HepG2 (cell line): ENCODE data around the gene STK10. TPM values are rescaled to one million over a fixed set of nuclear protein-coding genes. Genes with fewer than 3 reads are reported as not detected.

Source experiments
- HMG20A ChIP-seq: IDR thresholded peaks from 2 replicates; pipeline ENCODE4 v1.6.1; 2016; ENCODE audit warnings: borderline replicate concordance
- MAZ ChIP-seq, 2 experiments: sonication (generic) in 1 of 2; formaldehyde crosslinking in 1 of 2; IDR thresholded peaks; 2 replicates each; pipeline versions ENCODE4 v1.5.0 to v1.6.1; 2012 to 2020; ENCODE audit warnings: low read depth in 2 of 2, mild to moderate bottlenecking in 2 of 2, borderline replicate concordance in 1 of 2, improper control_type of control experiment in 1 of 2, low read length in 1 of 2, missing genetic modification reagents in 1 of 2, moderate library complexity in 1 of 2
- PLRG1 ChIP-seq: fragments of 450-650 bp; conservative IDR thresholded peaks from 2 replicates; pipeline ENCODE4 v1.6.1; 2016
- polyA plus RNA-seq, 8 experiments: library from polyadenylated mRNA; depleted of rRNA in 3 of 8; stranded (reverse) in 7 of 8; unstranded in 1 of 8; fragments of >200 nt; fragmentation: Illumina TruSeq in 4 of 8; extraction: Trizol in 4 of 8; gene quantifications; 2 replicates each; pipeline versions ENCODE4 v1.2.1 to v1.2.3, GENCODE V29; 2011 to 2016; ENCODE audit warnings: low read depth in 4 of 8, missing spikeins in 1 of 8, mixed read lengths in 1 of 8; ENCODE audit not compliant: insufficient read depth in 1 of 8
- total RNA-seq, 5 experiments: library from RNA; depleted of rRNA; stranded (reverse); fragments of >200 nt; fragmentation: Illumina TruSeq; extraction: Trizol; gene quantifications; 2 replicates each; pipeline ENCODE4 v1.2.3, GENCODE V29; 2016; ENCODE audit warnings: low read depth in 1 of 5
- TF ChIP-seq, protein P1 (sequence below): sonication (generic); formaldehyde crosslinking; IDR thresholded peaks from 2 replicates; pipeline ENCODE4 v1.4.0; 2020; ENCODE audit warnings: missing genetic modification reagents, low read depth, mild to moderate bottlenecking, borderline replicate concordance
- TF ChIP-seq, protein P2 (sequence below): sonication (generic); formaldehyde crosslinking; IDR thresholded peaks from 2 replicates; pipeline ENCODE4 v1.5.1; 2020; ENCODE audit warnings: mild to moderate bottlenecking, missing genetic modification reagents, borderline replicate concordance
- TF ChIP-seq, protein P3 (sequence below): sonication (generic); formaldehyde crosslinking; IDR thresholded peaks from 2 replicates; pipeline ENCODE4 v1.9.0; 2022; ENCODE audit warnings: missing genetic modification reagents, mild to moderate bottlenecking, borderline replicate concordance

The STK10 gene
- total and polyA plus RNA-seq, 2 of the 13 experiments (the other 11 are each of a cell fraction or from before 2014, with no cell fraction given), result 7.0 to 7.2 TPM

DNA sequence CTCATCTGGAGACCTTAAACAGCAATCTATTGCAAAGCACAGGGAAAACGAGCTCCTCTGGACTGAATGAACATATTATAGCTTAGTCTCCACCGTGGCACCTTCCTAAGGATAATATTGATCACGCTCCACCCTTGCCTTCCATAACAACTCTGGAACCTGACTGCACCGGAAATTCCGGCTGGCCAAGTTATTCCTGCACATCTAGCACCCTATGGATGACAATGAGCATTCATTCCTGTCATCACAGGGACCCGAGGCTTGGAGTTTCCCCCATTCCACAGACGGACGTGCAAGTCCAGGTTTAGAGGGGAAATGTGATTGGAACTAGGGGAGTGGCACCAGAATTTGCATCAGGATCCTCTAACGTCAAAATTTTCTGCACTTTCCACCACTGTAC lies 27.5 kb downstream of the STK10 start (continued):
- no peak for TF ChIP-seq MAZ (IDR thresholded peaks at IDR 0.05; ENCODE audit: borderline replicate concordance, low read depth, low read length)
- no peak for TF ChIP-seq MAZ (CRISPR knock-in tag; IDR thresholded peaks at IDR 0.05; ENCODE audit: low read depth)
- no peak for TF ChIP-seq HMG20A
- TF ChIP-seq, protein P1, sequence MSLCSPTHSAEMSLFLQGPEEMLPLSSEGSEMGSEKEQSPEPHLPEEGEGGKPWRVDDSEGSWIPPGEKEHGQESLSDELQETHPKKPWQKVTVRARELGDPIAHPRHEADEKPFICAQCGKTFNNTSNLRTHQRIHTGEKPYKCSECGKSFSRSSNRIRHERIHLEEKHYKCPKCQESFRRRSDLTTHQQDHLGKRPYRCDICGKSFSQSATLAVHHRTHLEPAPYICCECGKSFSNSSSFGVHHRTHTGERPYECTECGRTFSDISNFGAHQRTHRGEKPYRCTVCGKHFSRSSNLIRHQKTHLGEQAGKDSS (CRISPR knock-in tag), result no peak
- TF ChIP-seq, protein P2, sequence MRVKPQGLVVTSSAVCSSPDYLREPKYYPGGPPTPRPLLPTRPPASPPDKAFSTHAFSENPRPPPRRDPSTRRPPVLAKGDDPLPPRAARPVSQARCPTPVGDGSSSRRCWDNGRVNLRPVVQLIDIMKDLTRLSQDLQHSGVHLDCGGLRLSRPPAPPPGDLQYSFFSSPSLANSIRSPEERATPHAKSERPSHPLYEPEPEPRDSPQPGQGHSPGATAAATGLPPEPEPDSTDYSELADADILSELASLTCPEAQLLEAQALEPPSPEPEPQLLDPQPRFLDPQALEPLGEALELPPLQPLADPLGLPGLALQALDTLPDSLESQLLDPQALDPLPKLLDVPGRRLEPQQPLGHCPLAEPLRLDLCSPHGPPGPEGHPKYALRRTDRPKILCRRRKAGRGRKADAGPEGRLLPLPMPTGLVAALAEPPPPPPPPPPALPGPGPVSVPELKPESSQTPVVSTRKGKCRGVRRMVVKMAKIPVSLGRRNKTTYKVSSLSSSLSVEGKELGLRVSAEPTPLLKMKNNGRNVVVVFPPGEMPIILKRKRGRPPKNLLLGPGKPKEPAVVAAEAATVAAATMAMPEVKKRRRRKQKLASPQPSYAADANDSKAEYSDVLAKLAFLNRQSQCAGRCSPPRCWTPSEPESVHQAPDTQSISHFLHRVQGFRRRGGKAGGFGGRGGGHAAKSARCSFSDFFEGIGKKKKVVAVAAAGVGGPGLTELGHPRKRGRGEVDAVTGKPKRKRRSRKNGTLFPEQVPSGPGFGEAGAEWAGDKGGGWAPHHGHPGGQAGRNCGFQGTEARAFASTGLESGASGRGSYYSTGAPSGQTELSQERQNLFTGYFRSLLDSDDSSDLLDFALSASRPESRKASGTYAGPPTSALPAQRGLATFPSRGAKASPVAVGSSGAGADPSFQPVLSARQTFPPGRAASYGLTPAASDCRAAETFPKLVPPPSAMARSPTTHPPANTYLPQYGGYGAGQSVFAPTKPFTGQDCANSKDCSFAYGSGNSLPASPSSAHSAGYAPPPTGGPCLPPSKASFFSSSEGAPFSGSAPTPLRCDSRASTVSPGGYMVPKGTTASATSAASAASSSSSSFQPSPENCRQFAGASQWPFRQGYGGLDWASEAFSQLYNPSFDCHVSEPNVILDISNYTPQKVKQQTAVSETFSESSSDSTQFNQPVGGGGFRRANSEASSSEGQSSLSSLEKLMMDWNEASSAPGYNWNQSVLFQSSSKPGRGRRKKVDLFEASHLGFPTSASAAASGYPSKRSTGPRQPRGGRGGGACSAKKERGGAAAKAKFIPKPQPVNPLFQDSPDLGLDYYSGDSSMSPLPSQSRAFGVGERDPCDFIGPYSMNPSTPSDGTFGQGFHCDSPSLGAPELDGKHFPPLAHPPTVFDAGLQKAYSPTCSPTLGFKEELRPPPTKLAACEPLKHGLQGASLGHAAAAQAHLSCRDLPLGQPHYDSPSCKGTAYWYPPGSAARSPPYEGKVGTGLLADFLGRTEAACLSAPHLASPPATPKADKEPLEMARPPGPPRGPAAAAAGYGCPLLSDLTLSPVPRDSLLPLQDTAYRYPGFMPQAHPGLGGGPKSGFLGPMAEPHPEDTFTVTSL, result no peak
- TF ChIP-seq, protein P3, sequence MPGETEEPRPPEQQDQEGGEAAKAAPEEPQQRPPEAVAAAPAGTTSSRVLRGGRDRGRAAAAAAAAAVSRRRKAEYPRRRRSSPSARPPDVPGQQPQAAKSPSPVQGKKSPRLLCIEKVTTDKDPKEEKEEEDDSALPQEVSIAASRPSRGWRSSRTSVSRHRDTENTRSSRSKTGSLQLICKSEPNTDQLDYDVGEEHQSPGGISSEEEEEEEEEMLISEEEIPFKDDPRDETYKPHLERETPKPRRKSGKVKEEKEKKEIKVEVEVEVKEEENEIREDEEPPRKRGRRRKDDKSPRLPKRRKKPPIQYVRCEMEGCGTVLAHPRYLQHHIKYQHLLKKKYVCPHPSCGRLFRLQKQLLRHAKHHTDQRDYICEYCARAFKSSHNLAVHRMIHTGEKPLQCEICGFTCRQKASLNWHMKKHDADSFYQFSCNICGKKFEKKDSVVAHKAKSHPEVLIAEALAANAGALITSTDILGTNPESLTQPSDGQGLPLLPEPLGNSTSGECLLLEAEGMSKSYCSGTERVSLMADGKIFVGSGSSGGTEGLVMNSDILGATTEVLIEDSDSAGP (CRISPR knock-in tag), result no peak
- TF ChIP-seq PLRG1, result no peak
